Measurements from ENCODE around the gene COL18A1.

COL18A1 gene

DNA sequence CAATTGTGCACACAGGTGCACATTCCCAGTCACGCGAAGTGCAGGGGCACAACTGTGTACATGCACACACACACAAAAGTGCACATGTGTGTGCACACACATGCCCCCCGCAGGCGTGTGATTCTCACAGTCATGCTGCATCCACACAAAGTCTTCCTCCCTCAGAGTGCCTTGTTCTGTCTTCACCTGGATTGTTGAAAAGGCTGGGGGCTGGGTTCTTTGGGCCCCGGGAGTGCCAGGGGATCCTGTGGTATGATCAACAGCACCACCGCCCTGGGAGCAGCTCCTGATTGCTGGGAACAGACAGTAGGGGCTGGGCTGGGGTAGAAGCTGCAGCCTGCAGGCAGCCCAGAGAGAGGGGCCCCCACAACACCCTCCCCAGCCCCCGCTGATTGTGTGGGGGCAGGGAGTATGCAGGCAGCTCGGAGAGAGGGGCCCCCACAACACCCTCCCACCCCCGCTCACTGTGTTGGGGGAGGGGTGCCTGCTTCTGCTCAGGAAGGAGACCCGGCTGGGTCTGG is 3.4 kb downstream of the COL18A1 start:
- Histone ChIP-seq H3K9me3 (ENCODE audit: control insufficient read depth, low read length) (no peaks in the 10 kb centered on the region), H3K36me3 (ENCODE audit: control insufficient read depth, insufficient read depth, low read length) (no peaks in the 10 kb centered on the region), H3K27me3 (replicated peaks; ENCODE audit: control insufficient read depth, insufficient read depth, low read length, poor library complexity, severe bottlenecking) (peaks cover 28% of the 10 kb centered on the region), H3K4me1 (ENCODE audit: control insufficient read depth, insufficient read depth, low read length, poor library complexity, severe bottlenecking) (peaks cover 5% of the 10 kb centered on the region), H3K4me3 (ENCODE audit: insufficient read depth, low read depth, low read length, poor library complexity, severe bottlenecking) (no peak overlapping the region), H3K27ac (ENCODE audit: insufficient read depth, low read length, poor library complexity, severe bottlenecking) (no peak overlapping the region)
- DNase-seq = no peak

DNA sequence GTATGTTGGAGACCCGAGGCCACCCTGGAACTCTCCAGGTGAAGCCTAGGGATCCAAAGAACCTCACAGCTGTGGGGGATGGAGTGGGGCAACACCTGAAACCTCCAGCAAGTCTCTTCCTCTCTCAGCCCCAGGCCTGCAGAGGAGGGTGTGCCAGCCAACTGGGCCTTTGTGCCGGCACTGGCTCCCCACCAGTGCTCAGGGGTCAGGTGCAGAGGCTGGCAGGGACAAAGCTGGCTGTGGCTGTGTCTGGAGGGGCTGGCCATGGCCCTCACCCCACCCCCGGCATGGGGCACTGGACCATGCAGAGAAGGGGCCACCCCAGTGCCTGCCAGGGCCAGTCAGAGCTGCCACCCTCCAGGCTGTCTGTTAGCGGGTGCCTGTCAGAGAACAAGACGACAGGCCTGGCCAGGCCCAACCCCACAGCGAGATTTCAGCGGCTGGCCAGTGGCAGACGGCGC is 3.9 kb downstream of the COL18A1 start:
- Histone ChIP-seq H3K27me3 (replicated peaks; ENCODE audit: control insufficient read depth, insufficient read depth, low read length, poor library complexity, severe bottlenecking) (peaks cover 28% of the 10 kb centered on the region), H3K4me3 (ENCODE audit: insufficient read depth, low read depth, low read length, poor library complexity, severe bottlenecking) (no peak overlapping the region), H3K4me1 (ENCODE audit: control insufficient read depth, insufficient read depth, low read length, poor library complexity, severe bottlenecking) (peaks cover 5% of the 10 kb centered on the region), H3K36me3 (ENCODE audit: control insufficient read depth, insufficient read depth, low read length) (no peaks in the 10 kb centered on the region), H3K27ac (ENCODE audit: insufficient read depth, low read length, poor library complexity, severe bottlenecking) (no peak overlapping the region), H3K9me3 (ENCODE audit: control insufficient read depth, low read length) (no peaks in the 10 kb centered on the region)
- no peak for DNase-seq

DNA sequence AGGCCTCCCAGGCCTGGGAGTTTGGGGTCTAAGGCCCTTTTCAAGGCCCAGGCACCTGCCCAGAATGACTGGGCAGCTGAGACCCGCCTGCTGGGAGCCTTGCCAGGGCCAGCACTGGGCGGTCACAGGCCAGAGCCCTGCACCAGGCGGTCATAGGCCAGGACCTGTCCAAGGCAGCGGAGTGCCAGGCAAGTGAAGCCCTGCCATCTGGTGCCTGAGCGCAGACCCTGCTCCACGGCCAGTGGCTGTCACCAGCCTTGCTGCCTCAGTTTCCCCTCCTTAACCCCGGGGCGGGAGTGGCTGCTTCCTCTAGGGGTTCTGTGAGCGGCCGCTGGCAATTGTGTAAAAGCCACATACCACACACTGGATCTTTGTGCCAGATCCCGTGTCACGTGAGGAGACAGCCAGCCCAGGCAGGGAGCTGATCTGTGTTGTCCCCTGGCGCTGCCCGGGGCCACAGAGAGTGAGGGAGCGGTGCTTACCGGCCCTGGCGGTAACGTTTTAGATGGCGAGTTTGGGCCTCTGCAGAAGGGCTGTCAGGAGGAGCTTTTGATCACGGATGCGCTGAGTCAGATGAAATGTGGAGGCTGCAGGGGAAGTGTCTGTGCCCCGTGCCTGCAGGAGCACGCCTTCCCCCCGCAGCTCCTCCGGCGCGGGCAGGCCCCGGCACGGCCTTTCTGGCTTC is 4.6 kb downstream of the COL18A1 start:
- Histone ChIP-seq H3K4me1 (ENCODE audit: control insufficient read depth, insufficient read depth, low read length, poor library complexity, severe bottlenecking) (peaks cover 5% of the 10 kb centered on the region), H3K27ac (ENCODE audit: insufficient read depth, low read length, poor library complexity, severe bottlenecking) (no peak overlapping the region)

DNA sequence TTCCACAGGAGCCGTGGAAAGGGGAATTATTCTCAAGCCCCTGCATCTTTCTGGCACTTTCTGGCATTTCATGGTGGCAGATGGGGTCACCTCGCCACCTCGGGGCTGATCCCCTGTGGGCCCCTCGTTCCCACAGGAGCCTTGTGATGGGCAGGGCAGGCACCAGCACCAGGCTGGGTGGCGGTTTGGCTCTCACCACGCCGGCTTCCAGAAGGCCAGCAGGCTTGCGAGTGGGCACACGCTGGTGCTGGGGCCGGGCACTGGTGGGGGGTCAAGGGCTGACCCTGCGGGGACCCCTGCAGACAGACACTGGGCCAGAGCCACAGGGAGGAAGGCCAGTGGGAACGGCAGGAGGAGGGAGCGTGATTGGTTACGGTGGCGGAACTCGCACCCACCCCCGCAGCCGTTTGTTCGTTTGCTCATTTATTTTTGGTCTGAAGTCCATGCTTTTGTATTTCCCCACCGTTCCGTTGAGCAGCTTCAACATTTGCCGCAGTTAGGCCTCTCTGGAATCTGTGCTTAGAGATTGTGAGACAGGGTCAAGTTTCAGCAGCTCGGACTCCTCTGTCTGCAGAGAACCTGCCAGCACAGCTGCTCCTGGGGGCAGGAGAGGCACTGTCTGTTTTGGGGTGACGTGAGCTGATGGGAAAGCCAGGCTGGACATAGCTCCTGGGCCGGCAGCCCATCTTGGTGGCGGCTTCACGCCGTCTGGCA is 5.3 kb downstream of the COL18A1 start:
- Histone ChIP-seq H3K27me3 (replicated peaks; ENCODE audit: control insufficient read depth, insufficient read depth, low read length, poor library complexity, severe bottlenecking) (peaks cover 21% of the 10 kb centered on the region), H3K4me1 (ENCODE audit: control insufficient read depth, insufficient read depth, low read length, poor library complexity, severe bottlenecking) (peaks cover 5% of the 10 kb centered on the region), H3K36me3 (ENCODE audit: control insufficient read depth, insufficient read depth, low read length) (no peaks in the 10 kb centered on the region), H3K9me3 (ENCODE audit: control insufficient read depth, low read length) (no peaks in the 10 kb centered on the region), H3K4me3 (ENCODE audit: insufficient read depth, low read depth, low read length, poor library complexity, severe bottlenecking) (no peak overlapping the region), H3K27ac (ENCODE audit: insufficient read depth, low read length, poor library complexity, severe bottlenecking) (no peak overlapping the region)
- DNase-seq = no peak

More for the DNA sequence above, 4.6 kb downstream of the COL18A1 start:
- no peak for DNase-seq
- H3K4me3 ChIP-seq (ENCODE audit: insufficient read depth, low read depth, low read length, poor library complexity, severe bottlenecking) = no peak overlapping the region
- H3K36me3 ChIP-seq (ENCODE audit: control insufficient read depth, insufficient read depth, low read length) = no peaks in the 10 kb centered on the region
- peaks cover 22% of the 10 kb centered on the region for H3K27me3 ChIP-seq (replicated peaks; ENCODE audit: control insufficient read depth, insufficient read depth, low read length, poor library complexity, severe bottlenecking)
- H3K9me3 ChIP-seq (ENCODE audit: control insufficient read depth, low read length) = no peaks in the 10 kb centered on the region

DNA sequence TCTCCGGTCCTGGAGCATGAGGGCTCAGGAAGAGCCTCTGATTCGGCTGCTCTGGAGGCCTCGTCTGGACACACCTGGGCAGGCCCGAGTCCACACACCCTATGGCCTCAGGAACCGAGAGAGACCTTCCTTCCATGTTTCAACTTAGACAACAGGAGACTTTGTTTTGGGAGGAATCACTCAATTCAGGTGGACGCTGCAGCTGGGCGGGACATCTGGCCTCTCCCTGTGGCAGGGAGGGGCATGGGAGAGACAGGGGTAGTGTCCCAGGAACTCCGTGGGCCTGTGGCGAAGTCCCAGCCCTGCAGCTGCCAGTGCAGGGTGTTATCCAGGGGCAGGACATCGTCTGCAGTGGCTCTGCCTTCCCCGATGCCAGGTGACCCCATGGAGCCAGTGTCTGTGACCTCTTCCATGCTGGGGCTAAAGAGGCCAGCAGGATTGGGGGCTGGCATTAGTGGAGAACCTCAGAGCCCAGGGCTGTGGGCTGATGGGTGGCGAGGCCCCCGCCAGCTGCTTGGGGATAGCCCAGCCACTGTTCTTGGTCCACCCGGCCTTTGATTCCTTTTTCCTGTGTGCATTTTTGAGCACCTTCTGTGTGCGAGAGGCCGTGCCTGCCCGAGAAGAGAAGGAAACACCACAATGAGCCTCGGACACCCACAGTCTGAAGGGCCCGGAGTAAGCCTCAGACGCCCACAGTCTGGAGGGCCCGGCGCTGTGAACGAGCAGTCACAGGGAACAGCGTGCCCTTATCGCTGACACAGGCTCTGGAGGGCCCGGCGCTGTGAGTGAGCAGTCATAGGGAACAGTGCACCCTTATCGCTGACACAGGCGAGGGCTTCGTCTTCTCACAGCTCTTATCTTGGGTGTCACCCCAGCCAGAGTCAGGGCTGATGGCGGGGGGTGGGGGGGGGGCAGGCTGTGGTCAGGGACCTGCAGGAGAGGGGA is 6.2 kb downstream of the COL18A1 start:
- Histone ChIP-seq H3K27me3 (replicated peaks; ENCODE audit: control insufficient read depth, insufficient read depth, low read length, poor library complexity, severe bottlenecking) (peaks cover 17% of the 10 kb centered on the region), H3K4me1 (ENCODE audit: control insufficient read depth, insufficient read depth, low read length, poor library complexity, severe bottlenecking) (peaks cover 1% of the 10 kb centered on the region), H3K4me3 (ENCODE audit: insufficient read depth, low read depth, low read length, poor library complexity, severe bottlenecking) (no peak overlapping the region), H3K36me3 (ENCODE audit: control insufficient read depth, insufficient read depth, low read length) (no peaks in the 10 kb centered on the region), H3K27ac (ENCODE audit: insufficient read depth, low read length, poor library complexity, severe bottlenecking) (no peak overlapping the region), H3K9me3 (ENCODE audit: control insufficient read depth, low read length) (no peaks in the 10 kb centered on the region)
- no peak for DNase-seq

DNA sequence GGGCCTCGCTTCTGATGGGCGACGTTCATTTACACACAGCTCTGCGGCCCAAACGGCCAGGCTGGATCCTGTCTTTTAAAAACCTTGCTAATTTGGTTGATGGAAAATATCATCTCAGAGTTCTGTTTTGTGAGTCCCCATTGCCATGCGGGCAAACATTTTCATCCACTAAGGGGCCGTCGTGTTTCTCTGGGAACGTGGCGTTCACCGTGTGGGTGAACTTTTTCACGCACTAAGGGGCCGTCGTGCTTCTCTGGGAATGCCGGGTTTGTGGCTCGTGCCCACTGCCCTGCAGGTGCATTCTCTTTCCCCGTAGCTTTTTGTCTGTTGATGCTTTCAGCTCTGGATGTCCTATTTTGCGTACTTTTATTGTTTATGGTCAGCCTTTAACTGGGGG is 6.8 kb downstream of the COL18A1 start:
- H3K27ac ChIP-seq (ENCODE audit: insufficient read depth, low read length, poor library complexity, severe bottlenecking) = no peak overlapping the region
- DNase-seq = no peak

DNA sequence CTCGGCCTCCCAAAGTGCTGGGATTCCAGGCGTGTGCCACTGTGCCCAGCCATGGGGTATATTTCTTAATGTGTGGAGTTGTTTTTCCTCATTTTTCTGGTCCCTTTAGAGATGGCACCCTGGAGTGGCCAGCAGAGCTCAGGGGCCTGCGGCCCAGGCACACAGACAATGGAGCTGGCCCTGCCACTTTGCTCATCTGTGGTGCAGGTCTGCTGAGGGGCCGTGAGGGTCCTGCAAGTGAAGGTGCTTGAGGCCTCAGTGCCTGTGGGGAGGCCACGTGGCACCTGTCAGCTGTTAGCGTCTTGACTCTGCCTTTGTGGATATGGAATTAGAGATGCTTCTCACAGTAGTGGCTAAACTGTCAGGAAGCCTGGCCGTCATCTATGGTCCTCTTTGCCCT is 7.5 kb downstream of the COL18A1 start:
- Histone ChIP-seq H3K27ac (ENCODE audit: insufficient read depth, low read length, poor library complexity, severe bottlenecking) (no peak overlapping the region), H3K9me3 (ENCODE audit: control insufficient read depth, low read length) (no peaks in the 10 kb centered on the region), H3K36me3 (ENCODE audit: control insufficient read depth, insufficient read depth, low read length) (no peaks in the 10 kb centered on the region), H3K4me3 (ENCODE audit: insufficient read depth, low read depth, low read length, poor library complexity, severe bottlenecking) (no peak overlapping the region), H3K27me3 (replicated peaks; ENCODE audit: control insufficient read depth, insufficient read depth, low read length, poor library complexity, severe bottlenecking) (peaks cover 6% of the 10 kb centered on the region), H3K4me1 (ENCODE audit: control insufficient read depth, insufficient read depth, low read length, poor library complexity, severe bottlenecking) (no peaks in the 10 kb centered on the region)
- no peak for DNase-seq

More for the DNA sequence above, 6.8 kb downstream of the COL18A1 start:
- Histone ChIP-seq H3K9me3 (ENCODE audit: control insufficient read depth, low read length) (no peaks in the 10 kb centered on the region), H3K4me1 (ENCODE audit: control insufficient read depth, insufficient read depth, low read length, poor library complexity, severe bottlenecking) (no peaks in the 10 kb centered on the region), H3K4me3 (ENCODE audit: insufficient read depth, low read depth, low read length, poor library complexity, severe bottlenecking) (no peak overlapping the region), H3K27me3 (replicated peaks; ENCODE audit: control insufficient read depth, insufficient read depth, low read length, poor library complexity, severe bottlenecking) (peaks cover 11% of the 10 kb centered on the region), H3K36me3 (ENCODE audit: control insufficient read depth, insufficient read depth, low read length) (no peaks in the 10 kb centered on the region)

DNA sequence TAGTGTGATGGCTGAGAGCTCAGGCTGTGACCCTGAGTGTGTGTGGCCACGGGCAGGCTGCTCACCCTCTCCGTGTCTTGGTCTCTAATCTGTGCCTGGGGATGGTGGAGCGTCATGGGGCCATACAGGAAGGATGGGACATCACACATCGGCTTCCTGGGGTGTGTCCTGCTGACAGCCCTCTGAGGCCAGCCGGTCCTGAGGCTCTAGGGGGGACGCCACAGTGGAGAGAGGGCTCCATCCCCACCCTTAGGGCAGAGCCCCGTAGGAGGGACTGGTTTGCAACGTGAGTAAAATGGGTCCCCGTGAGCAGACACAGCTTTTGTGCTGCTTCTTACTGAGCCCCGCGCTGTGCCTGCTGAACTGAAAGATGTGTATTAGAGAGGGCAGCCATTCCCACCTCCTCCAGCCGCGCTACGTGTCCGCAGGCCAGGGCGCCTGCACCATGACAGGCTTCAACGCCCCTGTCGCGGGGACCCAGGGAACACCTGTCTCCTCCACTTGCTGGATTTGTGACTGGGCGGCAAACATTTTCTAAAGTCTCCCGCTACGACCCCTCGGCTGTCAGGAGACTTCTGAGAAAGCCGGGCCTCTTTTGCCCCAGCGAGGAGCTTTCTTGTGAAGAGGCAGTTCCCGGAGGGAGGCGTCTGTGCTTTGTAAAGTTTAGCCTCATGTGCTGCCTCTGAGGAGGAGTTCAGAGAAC is 8.1 kb downstream of the COL18A1 start:
- no peaks in the 10 kb centered on the region for H3K36me3 ChIP-seq (ENCODE audit: control insufficient read depth, insufficient read depth, low read length)
- no peak for DNase-seq
- H3K4me3 ChIP-seq (ENCODE audit: insufficient read depth, low read depth, low read length, poor library complexity, severe bottlenecking) = no peak overlapping the region
- H3K9me3 ChIP-seq (ENCODE audit: control insufficient read depth, low read length) = no peaks in the 10 kb centered on the region
- H3K4me1 ChIP-seq (ENCODE audit: control insufficient read depth, insufficient read depth, low read length, poor library complexity, severe bottlenecking) = no peaks in the 10 kb centered on the region
- H3K27me3 ChIP-seq (replicated peaks; ENCODE audit: control insufficient read depth, insufficient read depth, low read length, poor library complexity, severe bottlenecking) = peaks cover under 1% of the 10 kb centered on the region
- H3K27ac ChIP-seq (ENCODE audit: insufficient read depth, low read length, poor library complexity, severe bottlenecking) = no peak overlapping the region

DNA sequence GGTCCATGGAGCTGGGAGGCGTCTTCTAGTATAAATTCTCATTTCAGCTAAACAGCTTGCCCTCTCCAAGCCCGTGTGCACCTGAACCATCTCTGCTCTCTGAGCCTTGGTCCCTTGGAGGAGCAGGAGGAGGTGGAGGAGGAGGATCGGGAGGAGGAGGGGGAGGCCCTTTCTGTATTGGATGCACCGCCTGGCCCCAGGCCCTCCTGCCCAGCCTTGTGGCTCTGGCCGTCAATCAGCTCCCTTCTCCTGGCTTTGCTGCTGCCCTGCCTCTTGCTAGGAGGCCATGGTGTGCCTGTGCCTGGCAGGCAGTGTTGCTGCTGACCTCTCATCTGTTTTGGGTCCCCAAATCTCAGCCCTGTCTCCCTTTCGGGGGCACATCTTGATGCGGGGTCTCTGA is 9.0 kb downstream of the COL18A1 start:
- Histone ChIP-seq H3K27me3 (replicated peaks; ENCODE audit: control insufficient read depth, insufficient read depth, low read length, poor library complexity, severe bottlenecking) (no peaks in the 10 kb centered on the region), H3K9me3 (ENCODE audit: control insufficient read depth, low read length) (no peaks in the 10 kb centered on the region), H3K36me3 (ENCODE audit: control insufficient read depth, insufficient read depth, low read length) (no peaks in the 10 kb centered on the region), H3K4me3 (ENCODE audit: insufficient read depth, low read depth, low read length, poor library complexity, severe bottlenecking) (no peak overlapping the region), H3K4me1 (ENCODE audit: control insufficient read depth, insufficient read depth, low read length, poor library complexity, severe bottlenecking) (no peaks in the 10 kb centered on the region), H3K27ac (ENCODE audit: insufficient read depth, low read length, poor library complexity, severe bottlenecking) (no peak overlapping the region)
- no peak for DNase-seq

Data from effector memory CD4-positive, alpha-beta T cell (primary cell).